GM10248 (cell line): ENCODE measurements around the gene P2RY4.

ENCODE experiments used
- CTCF ChIA-PET: fragments of 300-600 bp; sonication (Branson Sonifier 250); formaldehyde crosslinking; extraction: SDS; loops from one replicate; lab custom pipeline; 2021; ENCODE audit warnings: antibody characterized with exemption; lab: Yijun Ruan, JAX
- POLR2A ChIA-PET: fragments of 350-650 bp; sonication (Branson Sonifier 250); formaldehyde crosslinking; extraction: SDS; loops from one replicate; lab custom pipeline; 2020; ENCODE audit warnings: antibody characterized with exemption; lab: Yijun Ruan, JAX
- DNase-seq: peaks from one replicate; pipeline ENCODE4 v3.0.0; 2012; ENCODE audit errors: extremely low spot score
- CTCF ChIP-seq: IDR thresholded peaks from 2 replicates; pipeline ENCODE4 v1.5.1; 2012; ENCODE audit warnings: mild to moderate bottlenecking, low read depth; ENCODE audit errors: extremely low read depth, missing control alignments, control extremely low read depth

P2RY4 gene

GRCh38 chrX:70260104-70260503, at the start of gene P2RY4:
P2RY4 (minus strand) TSS chrX:70260204; CDS start chrX:70259624, 580 bp downstream.
- ChIA-PET POLR2A (no interaction called here), CTCF (no interaction called here)
- DNase-seq: no peak
- TF ChIP-seq CTCF: no peak

- ChIA-PET POLR2A (no interaction called here), CTCF (no interaction called here)
- TF ChIP-seq CTCF: no peak
- DNase-seq: no peak
Measured at GRCh38 chrX:70301716-70302115, 41.7 kb upstream of the P2RY4 start.

- CTCF ChIA-PET: interaction anchor here (1.9 kb wide), 1 partner anchor 9 kb away, joined by 7 read pairs; no protein-coding TSS in a partner anchor
- POLR2A ChIA-PET: no interaction called here
- TF ChIP-seq CTCF: no peak
- no peak for DNase-seq
Measured at GRCh38 chrX:70293621-70294020, 33.6 kb upstream of the P2RY4 start.

- POLR2A ChIA-PET: no interaction called here
Measured at GRCh38 chrX:70292788-70293187, 32.8 kb upstream of the P2RY4 start.

GRCh38 chrX:70289793-70290770, 30.1 kb upstream of the P2RY4 start, which contains the start of the genes KIF4A and PDZD11:
KIF4A (plus strand) TSS chrX:70290104; CDS start chrX:70290459, 355 bp downstream.
PDZD11 (minus strand) TSS chrX:70289927; CDS start chrX:70289341, 586 bp downstream.
- ChIA-PET POLR2A (no interaction called here), CTCF (interaction anchor here (1.4 kb wide), 1 partner anchor 11 kb away, joined by 3 read pairs; no protein-coding TSS in a partner anchor)
- DNase-seq: peak; percentile 92
- TF ChIP-seq CTCF: no peak

More at GRCh38 chrX:70292788-70293187, 32.8 kb upstream of the P2RY4 start:
- no peak for TF ChIP-seq CTCF
- CTCF ChIA-PET: interaction anchor here (1.9 kb wide), 1 partner anchor 8 kb away, joined by 7 read pairs; no protein-coding TSS in a partner anchor
- DNase-seq: no peak

- ChIA-PET CTCF (no interaction called here), POLR2A (no interaction called here)
- no peak for TF ChIP-seq CTCF
- DNase-seq: no peak
Measured at GRCh38 chrX:70289168-70289792, 29.3 kb upstream of the P2RY4 start.
